HEK293 (cell line): ENCODE results near the gene LOXL1.

Experiments
- CTCF ChIA-PET: fragments of 350-600 bp; formaldehyde crosslinking; extraction: SDS; loops from one replicate; lab custom pipeline; 2021; ENCODE audit warnings: antibody characterized with exemption; lab: Yijun Ruan, JAX
- POLR2A ChIA-PET: fragments of 300-600 bp; formaldehyde crosslinking; extraction: SDS; loops from one replicate; lab custom pipeline; 2020; ENCODE audit warnings: antibody characterized with exemption, inconsistent platforms; lab: Yijun Ruan, JAX
- H3K27ac ChIP-seq: fragments of 200-500 bp; sonication (Bioruptor generic); 2 replicates; pipeline ENCODE4 v1.5.1; 2014; ENCODE audit warnings: low read depth, low read length, control low read depth, inconsistent platforms; ENCODE audit errors: extremely low read depth
- H3K36me3 ChIP-seq, 2 experiments: fragments of 200-500 bp in 1 of 2; sonication (Bioruptor generic) in 1 of 2; 1 replicate in 1 of 2; 2 replicates in 1 of 2; pipeline ENCODE4 v1.5.1; 2014 to 2017; ENCODE audit warnings: inconsistent platforms in 2 of 2, low read length in 2 of 2; ENCODE audit not compliant: control insufficient read depth in 2 of 2, insufficient read depth in 1 of 2
- H3K4me1 ChIP-seq: fragments of 200-500 bp; sonication (Bioruptor generic); 2 replicates; pipeline ENCODE4 v1.5.1; 2014; ENCODE audit warnings: mild to moderate bottlenecking, low read length, inconsistent platforms; ENCODE audit not compliant: control insufficient read depth, insufficient read depth
- H3K4me3 ChIP-seq: 2 replicates; pipeline ENCODE4 v1.5.1; 2011; ENCODE audit warnings: low read depth, mild to moderate bottlenecking, control low read depth, low read length, moderate library complexity
- H3K9me3 ChIP-seq: fragments of 200-500 bp; sonication (Bioruptor generic); 2 replicates; pipeline ENCODE4 v1.5.1; 2014; ENCODE audit warnings: low read depth, low read length, inconsistent platforms; ENCODE audit not compliant: control insufficient read depth, insufficient read depth
- FEZF1 ChIP-seq: fragments of 450-650 bp; formaldehyde crosslinking; IDR thresholded peaks from 2 replicates; pipeline ENCODE4 v1.5.1; 2016; ENCODE audit warnings: missing biosample characterization, missing genetic modification characterization
- GLI4 ChIP-seq: fragments of 450-650 bp; formaldehyde crosslinking; IDR thresholded peaks from 2 replicates; pipeline ENCODE4 v1.5.1; 2016; ENCODE audit warnings: missing biosample characterization, missing genetic modification characterization
- HOXC10 ChIP-seq: sonication (generic); formaldehyde crosslinking; IDR thresholded peaks from 2 replicates; pipeline ENCODE4 v1.8.1; 2023; ENCODE audit warnings: mild to moderate bottlenecking, missing genetic modification reagents
- IKZF3 ChIP-seq: fragments of 450-650 bp; IDR thresholded peaks from 2 replicates; pipeline ENCODE4 v1.5.0; 2018; ENCODE audit warnings: missing biosample characterization, mild to moderate bottlenecking, missing genetic modification characterization, moderate library complexity
- MYNN ChIP-seq: fragments of 450-650 bp; formaldehyde crosslinking; IDR thresholded peaks from 2 replicates; pipeline ENCODE4 v1.5.1; 2016; ENCODE audit warnings: missing biosample characterization, missing genetic modification characterization, borderline replicate concordance
- OSR2 ChIP-seq: fragments of 450-650 bp; formaldehyde crosslinking; IDR thresholded peaks from 2 replicates; pipeline ENCODE4 v1.5.1; 2016; ENCODE audit warnings: missing biosample characterization, missing genetic modification characterization
- PRDM1 ChIP-seq: fragments of 450-650 bp; formaldehyde crosslinking; IDR thresholded peaks from 2 replicates; pipeline ENCODE4; 2016; ENCODE audit warnings: missing biosample characterization, missing genetic modification characterization
- ZFP41 ChIP-seq: fragments of 450-650 bp; formaldehyde crosslinking; IDR thresholded peaks from 2 replicates; pipeline ENCODE4 v1.5.1; 2016; ENCODE audit warnings: missing biosample characterization, missing genetic modification characterization, borderline replicate concordance
- ZNF10 ChIP-seq: fragments of 450-650 bp; formaldehyde crosslinking; IDR thresholded peaks from 2 replicates; pipeline ENCODE4 v1.5.1; 2017; ENCODE audit warnings: missing biosample characterization, missing genetic modification characterization
- ZNF146 ChIP-seq: fragments of 450-650 bp; formaldehyde crosslinking; IDR thresholded peaks from 2 replicates; pipeline ENCODE4 v1.5.1; 2016; ENCODE audit warnings: missing biosample characterization, missing genetic modification characterization
- ZNF19 ChIP-seq: fragments of 450-650 bp; formaldehyde crosslinking; IDR thresholded peaks from 2 replicates; pipeline ENCODE4; 2016; ENCODE audit warnings: missing biosample characterization, missing genetic modification characterization, low read depth
- ZNF221 ChIP-seq: fragments of 450-650 bp; formaldehyde crosslinking; IDR thresholded peaks from 2 replicates; pipeline ENCODE4 v1.5.1; 2017; ENCODE audit warnings: missing biosample characterization, missing genetic modification characterization, borderline replicate concordance
- ZNF423 ChIP-seq: fragments of 450-650 bp; formaldehyde crosslinking; IDR thresholded peaks from 2 replicates; pipeline ENCODE4 v1.5.1; 2016; ENCODE audit warnings: missing biosample characterization, missing genetic modification characterization
- ZNF426 ChIP-seq: fragments of 450-650 bp; formaldehyde crosslinking; IDR thresholded peaks from 2 replicates; pipeline ENCODE4 v1.5.1; 2017; ENCODE audit warnings: missing biosample characterization, missing genetic modification characterization, mild to moderate bottlenecking, inconsistent platforms, moderate library complexity
- ZNF48 ChIP-seq: fragments of 450-650 bp; formaldehyde crosslinking; IDR thresholded peaks from 2 replicates; pipeline ENCODE4 v1.5.1; 2016; ENCODE audit warnings: missing biosample characterization, missing genetic modification characterization
- ZNF521 ChIP-seq: fragments of 450-650 bp; formaldehyde crosslinking; IDR thresholded peaks from 2 replicates; pipeline ENCODE4 v1.5.1; 2017; ENCODE audit warnings: missing biosample characterization, mild to moderate bottlenecking, missing genetic modification characterization
- ZNF544 ChIP-seq: fragments of 450-650 bp; formaldehyde crosslinking; IDR thresholded peaks from 2 replicates; pipeline ENCODE4 v1.5.0; 2017; ENCODE audit warnings: missing biosample characterization, missing genetic modification characterization
- ZNF558 ChIP-seq: fragments of 450-650 bp; formaldehyde crosslinking; IDR thresholded peaks from 2 replicates; pipeline ENCODE4 v1.5.1; 2016; ENCODE audit warnings: missing biosample characterization, missing genetic modification characterization
- ZNF629 ChIP-seq: fragments of 450-650 bp; formaldehyde crosslinking; IDR thresholded peaks from 2 replicates; pipeline ENCODE4 v1.5.1; 2017; ENCODE audit warnings: missing biosample characterization, missing genetic modification characterization
- ZNF677 ChIP-seq: fragments of 450-650 bp; IDR thresholded peaks from 2 replicates; pipeline ENCODE4 v1.5.0; 2018; ENCODE audit warnings: missing biosample characterization, mild to moderate bottlenecking, missing genetic modification characterization, moderate library complexity
- ZNF776 ChIP-seq: fragments of 450-650 bp; formaldehyde crosslinking; IDR thresholded peaks from 2 replicates; pipeline ENCODE4 v1.5.0; 2017; ENCODE audit warnings: missing biosample characterization, missing genetic modification characterization, borderline replicate concordance
- ZSCAN23 ChIP-seq: fragments of 450-650 bp; formaldehyde crosslinking; IDR thresholded peaks from 2 replicates; pipeline ENCODE4 v1.5.1; 2016; ENCODE audit warnings: missing biosample characterization, missing genetic modification characterization
- TF ChIP-seq, protein P1 (sequence below): fragments of 450-650 bp; formaldehyde crosslinking; IDR thresholded peaks from 2 replicates; pipeline ENCODE4 v1.5.1; 2017; ENCODE audit warnings: missing biosample characterization, missing genetic modification characterization
- TF ChIP-seq, protein P2 (sequence below): fragments of 450-650 bp; formaldehyde crosslinking; IDR thresholded peaks from 2 replicates; pipeline ENCODE4 v1.5.1; 2016; ENCODE audit warnings: missing biosample characterization, missing genetic modification characterization
- TF ChIP-seq, protein P3 (sequence below): fragments of 450-650 bp; formaldehyde crosslinking; IDR thresholded peaks from 2 replicates; pipeline ENCODE4 v1.5.1; 2016; ENCODE audit warnings: missing biosample characterization, missing genetic modification characterization
- TF ChIP-seq, protein P4 (sequence below): fragments of 450-650 bp; formaldehyde crosslinking; IDR thresholded peaks from 2 replicates; pipeline ENCODE4 v1.5.1; 2017; ENCODE audit warnings: missing biosample characterization, missing genetic modification characterization
- TF ChIP-seq, protein P5 (sequence below): fragments of 450-650 bp; formaldehyde crosslinking; IDR thresholded peaks from 2 replicates; pipeline ENCODE4 v1.5.1; 2016; ENCODE audit warnings: missing biosample characterization, missing genetic modification characterization
- TF ChIP-seq, protein P6 (sequence below): fragments of 450-650 bp; IDR thresholded peaks from 2 replicates; pipeline ENCODE4 v1.5.1; 2018; ENCODE audit warnings: missing biosample characterization, missing genetic modification characterization
- TF ChIP-seq, protein P7 (sequence below): fragments of 450-650 bp; formaldehyde crosslinking; IDR thresholded peaks from 2 replicates; pipeline ENCODE4 v1.5.1; 2017; ENCODE audit warnings: missing biosample characterization, missing genetic modification characterization

LOXL1 gene

DNA sequence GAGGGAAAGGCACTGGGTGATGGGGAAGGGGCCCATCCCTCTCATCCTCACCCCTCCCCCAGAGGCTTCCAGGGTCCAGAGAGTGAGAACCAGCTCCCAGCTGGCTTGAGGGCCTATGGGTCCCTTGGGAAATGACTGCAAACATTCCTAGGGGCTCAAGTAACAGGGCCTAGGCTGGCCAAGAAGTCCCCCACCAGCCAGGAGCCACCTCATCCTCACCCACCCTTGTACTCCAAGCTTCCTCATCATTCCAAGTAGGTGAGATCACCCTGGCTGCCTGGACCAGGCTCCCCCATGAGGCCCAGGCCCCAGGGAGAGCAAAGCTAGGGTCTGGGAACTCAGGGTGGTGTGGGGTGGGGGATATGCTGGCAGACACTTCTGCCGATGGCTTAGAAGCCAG is 14.8 kb downstream of the LOXL1 start:
- peaks cover 3% of the 10 kb centered on the region; the same call in 1 of the 2 replicates for H3K4me1 ChIP-seq
- no peaks in the 10 kb centered on the region for H3K9me3 ChIP-seq
- no peaks in the 10 kb centered on the region for H3K36me3 ChIP-seq
- ChIA-PET POLR2A (interaction anchor here (0.7 to 2.0 kb wide), 5 partner anchors 9 to 53 kb away, joined by 3 to 17 read pairs (median 7); partner anchors contain the start of genes LOXL1 and PML), CTCF (interaction anchor here (0.6 to 6.1 kb wide), 11 partner anchors 10 to 351 kb away, joined by 3 to 39 read pairs (median 7); no protein-coding TSS in a partner anchor)
- H3K27ac ChIP-seq = no peak overlapping the region
- H3K4me3 ChIP-seq = no peak overlapping the region
- TF ChIP-seq ZNF776 (no peak), ZNF521 (tag by site-specific recombination) (no peak), ZNF19 (tag by site-specific recombination) (no peak), ZNF221 (no peak), IKZF3 (tag by site-specific recombination) (no peak), GLI4 (no peak), FEZF1 (tag by site-specific recombination) (no peak), ZNF558 (tag by site-specific recombination) (no peak), ZNF629 (tag by site-specific recombination) (peak; percentile 76), ZNF677 (tag by site-specific recombination) (no peak), ZFP41 (tag by site-specific recombination) (no peak), OSR2 (tag by site-specific recombination) (peak; percentile 45; the same call in 1 of the 2 replicates), HOXC10 (CRISPR knock-in tag) (no peak), ZNF426 (tag by site-specific recombination) (no peak), ZNF146 (tag by site-specific recombination) (no peak), ZNF48 (no peak), PRDM1 (tag by site-specific recombination) (no peak), ZNF423 (tag by site-specific recombination) (no peak), ZNF10 (tag by site-specific recombination) (no peak), MYNN (tag by site-specific recombination) (no peak), ZNF544 (no peak), ZSCAN23 (tag by site-specific recombination) (no peak)
- TF ChIP-seq, protein P1, sequence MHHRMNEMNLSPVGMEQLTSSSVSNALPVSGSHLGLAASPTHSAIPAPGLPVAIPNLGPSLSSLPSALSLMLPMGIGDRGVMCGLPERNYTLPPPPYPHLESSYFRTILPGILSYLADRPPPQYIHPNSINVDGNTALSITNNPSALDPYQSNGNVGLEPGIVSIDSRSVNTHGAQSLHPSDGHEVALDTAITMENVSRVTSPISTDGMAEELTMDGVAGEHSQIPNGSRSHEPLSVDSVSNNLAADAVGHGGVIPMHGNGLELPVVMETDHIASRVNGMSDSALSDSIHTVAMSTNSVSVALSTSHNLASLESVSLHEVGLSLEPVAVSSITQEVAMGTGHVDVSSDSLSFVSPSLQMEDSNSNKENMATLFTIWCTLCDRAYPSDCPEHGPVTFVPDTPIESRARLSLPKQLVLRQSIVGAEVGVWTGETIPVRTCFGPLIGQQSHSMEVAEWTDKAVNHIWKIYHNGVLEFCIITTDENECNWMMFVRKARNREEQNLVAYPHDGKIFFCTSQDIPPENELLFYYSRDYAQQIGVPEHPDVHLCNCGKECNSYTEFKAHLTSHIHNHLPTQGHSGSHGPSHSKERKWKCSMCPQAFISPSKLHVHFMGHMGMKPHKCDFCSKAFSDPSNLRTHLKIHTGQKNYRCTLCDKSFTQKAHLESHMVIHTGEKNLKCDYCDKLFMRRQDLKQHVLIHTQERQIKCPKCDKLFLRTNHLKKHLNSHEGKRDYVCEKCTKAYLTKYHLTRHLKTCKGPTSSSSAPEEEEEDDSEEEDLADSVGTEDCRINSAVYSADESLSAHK = no peak
- TF ChIP-seq, protein P2, sequence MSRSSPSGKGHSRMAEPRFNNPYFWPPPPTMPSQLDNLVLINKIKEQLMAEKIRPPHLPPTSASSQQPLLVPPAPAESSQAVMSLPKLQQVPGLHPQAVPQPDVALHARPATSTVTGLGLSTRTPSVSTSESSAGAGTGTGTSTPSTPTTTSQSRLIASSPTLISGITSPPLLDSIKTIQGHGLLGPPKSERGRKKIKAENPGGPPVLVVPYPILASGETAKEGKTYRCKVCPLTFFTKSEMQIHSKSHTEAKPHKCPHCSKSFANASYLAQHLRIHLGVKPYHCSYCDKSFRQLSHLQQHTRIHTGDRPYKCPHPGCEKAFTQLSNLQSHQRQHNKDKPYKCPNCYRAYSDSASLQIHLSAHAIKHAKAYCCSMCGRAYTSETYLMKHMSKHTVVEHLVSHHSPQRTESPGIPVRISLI (tag by site-specific recombination) = no peak
- TF ChIP-seq, protein P3, sequence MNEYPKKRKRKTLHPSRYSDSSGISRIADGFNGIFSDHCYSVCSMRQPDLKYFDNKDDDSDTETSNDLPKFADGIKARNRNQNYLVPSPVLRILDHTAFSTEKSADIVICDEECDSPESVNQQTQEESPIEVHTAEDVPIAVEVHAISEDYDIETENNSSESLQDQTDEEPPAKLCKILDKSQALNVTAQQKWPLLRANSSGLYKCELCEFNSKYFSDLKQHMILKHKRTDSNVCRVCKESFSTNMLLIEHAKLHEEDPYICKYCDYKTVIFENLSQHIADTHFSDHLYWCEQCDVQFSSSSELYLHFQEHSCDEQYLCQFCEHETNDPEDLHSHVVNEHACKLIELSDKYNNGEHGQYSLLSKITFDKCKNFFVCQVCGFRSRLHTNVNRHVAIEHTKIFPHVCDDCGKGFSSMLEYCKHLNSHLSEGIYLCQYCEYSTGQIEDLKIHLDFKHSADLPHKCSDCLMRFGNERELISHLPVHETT (tag by site-specific recombination) = peak; percentile 81; the same call in 1 of the 2 replicates
- TF ChIP-seq, protein P4, sequence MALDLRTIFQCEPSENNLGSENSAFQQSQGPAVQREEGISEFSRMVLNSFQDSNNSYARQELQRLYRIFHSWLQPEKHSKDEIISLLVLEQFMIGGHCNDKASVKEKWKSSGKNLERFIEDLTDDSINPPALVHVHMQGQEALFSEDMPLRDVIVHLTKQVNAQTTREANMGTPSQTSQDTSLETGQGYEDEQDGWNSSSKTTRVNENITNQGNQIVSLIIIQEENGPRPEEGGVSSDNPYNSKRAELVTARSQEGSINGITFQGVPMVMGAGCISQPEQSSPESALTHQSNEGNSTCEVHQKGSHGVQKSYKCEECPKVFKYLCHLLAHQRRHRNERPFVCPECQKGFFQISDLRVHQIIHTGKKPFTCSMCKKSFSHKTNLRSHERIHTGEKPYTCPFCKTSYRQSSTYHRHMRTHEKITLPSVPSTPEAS = no peak
- TF ChIP-seq, protein P5, sequence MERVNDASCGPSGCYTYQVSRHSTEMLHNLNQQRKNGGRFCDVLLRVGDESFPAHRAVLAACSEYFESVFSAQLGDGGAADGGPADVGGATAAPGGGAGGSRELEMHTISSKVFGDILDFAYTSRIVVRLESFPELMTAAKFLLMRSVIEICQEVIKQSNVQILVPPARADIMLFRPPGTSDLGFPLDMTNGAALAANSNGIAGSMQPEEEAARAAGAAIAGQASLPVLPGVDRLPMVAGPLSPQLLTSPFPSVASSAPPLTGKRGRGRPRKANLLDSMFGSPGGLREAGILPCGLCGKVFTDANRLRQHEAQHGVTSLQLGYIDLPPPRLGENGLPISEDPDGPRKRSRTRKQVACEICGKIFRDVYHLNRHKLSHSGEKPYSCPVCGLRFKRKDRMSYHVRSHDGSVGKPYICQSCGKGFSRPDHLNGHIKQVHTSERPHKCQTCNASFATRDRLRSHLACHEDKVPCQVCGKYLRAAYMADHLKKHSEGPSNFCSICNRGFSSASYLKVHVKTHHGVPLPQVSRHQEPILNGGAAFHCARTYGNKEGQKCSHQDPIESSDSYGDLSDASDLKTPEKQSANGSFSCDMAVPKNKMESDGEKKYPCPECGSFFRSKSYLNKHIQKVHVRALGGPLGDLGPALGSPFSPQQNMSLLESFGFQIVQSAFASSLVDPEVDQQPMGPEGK (tag by site-specific recombination) = peak; percentile 85
- TF ChIP-seq, protein P6, sequence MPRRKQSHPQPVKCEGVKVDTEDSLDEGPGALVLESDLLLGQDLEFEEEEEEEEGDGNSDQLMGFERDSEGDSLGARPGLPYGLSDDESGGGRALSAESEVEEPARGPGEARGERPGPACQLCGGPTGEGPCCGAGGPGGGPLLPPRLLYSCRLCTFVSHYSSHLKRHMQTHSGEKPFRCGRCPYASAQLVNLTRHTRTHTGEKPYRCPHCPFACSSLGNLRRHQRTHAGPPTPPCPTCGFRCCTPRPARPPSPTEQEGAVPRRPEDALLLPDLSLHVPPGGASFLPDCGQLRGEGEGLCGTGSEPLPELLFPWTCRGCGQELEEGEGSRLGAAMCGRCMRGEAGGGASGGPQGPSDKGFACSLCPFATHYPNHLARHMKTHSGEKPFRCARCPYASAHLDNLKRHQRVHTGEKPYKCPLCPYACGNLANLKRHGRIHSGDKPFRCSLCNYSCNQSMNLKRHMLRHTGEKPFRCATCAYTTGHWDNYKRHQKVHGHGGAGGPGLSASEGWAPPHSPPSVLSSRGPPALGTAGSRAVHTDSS (tag by site-specific recombination) = no peak
- TF ChIP-seq, protein P7, sequence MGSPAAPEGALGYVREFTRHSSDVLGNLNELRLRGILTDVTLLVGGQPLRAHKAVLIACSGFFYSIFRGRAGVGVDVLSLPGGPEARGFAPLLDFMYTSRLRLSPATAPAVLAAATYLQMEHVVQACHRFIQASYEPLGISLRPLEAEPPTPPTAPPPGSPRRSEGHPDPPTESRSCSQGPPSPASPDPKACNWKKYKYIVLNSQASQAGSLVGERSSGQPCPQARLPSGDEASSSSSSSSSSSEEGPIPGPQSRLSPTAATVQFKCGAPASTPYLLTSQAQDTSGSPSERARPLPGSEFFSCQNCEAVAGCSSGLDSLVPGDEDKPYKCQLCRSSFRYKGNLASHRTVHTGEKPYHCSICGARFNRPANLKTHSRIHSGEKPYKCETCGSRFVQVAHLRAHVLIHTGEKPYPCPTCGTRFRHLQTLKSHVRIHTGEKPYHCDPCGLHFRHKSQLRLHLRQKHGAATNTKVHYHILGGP = no peak
